LHCN-M2 (cell line): ENCODE measurements around the gene SYT1. TPM values are rescaled to one million over a fixed set of nuclear protein-coding genes. Genes with fewer than 3 reads are reported as not detected.

Experiments used
- DNase-seq: peaks from one replicate; pipeline ENCODE4 v3.0.0-alpha.2; 2012; ENCODE audit warnings: low read depth
- total RNA-seq: library from RNA; depleted of rRNA; stranded (reverse); fragments of >200 nt; gene quantifications from 2 replicates; pipeline ENCODE4 v1.2.3, GENCODE V29; 2014

Gene SYT1
- total RNA-seq, 1 experiment from 2014 or later: 61.0 TPM

DNA sequence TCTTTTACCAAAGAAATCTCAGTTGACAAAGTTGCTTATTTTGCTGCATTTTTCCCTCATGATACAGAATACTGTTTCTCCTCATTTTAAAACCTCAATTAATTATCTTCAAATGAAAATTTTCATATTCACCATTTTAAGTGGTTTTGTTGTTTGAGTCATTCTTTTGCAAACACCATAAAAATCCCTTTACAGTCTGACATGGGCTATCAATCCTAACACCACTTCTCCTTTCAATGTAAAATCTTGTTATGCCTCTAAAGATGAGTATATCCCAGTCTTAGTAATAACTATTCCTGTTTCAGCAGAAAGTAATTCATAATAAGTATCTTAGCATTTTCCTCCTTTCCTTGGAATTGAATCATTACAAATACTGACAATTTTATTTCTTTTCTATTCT, 192.2 kb downstream of the SYT1 start:
- peak; percentile 33 for DNase-seq

DNA sequence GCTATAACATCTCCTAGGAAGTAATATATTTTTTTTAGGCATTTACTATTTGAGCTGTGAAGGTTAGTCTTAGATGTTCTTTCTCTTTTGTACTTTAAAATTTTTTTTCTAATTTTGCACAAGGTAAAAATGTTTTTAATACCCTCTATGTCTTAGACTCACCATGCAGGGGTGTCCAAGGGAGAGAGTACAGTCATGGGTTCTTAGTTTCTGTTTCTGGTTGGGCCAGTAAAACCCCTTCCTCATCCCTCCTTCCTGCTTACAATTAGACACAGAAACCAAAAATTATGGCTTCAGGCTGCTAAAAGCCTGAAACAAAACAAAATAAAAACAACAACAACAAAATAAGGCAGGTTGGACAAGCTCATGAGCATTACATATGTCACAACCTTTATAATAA, 193.0 kb downstream of the SYT1 start:
- DNase-seq: no peak

DNA sequence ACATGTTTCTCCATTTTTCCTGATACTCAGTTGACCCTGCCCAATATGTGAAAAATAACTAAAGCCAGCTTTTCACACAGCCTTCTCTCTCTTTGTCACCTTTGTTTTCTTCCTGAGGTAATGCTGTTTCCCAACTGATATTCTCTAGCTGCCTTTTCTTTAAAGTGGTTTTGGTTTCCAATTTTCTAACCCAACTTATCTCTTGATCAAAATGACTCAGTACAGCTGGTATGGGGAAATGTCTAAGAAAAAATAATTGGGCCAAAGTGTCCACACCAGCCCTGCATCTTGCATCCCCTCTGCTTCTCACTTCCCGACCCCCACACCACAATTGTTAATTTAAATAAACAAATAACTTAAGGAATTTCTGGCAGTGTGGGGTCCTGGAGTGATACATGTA, 193.8 kb downstream of the SYT1 start:
- peak; percentile 52 for DNase-seq

DNA sequence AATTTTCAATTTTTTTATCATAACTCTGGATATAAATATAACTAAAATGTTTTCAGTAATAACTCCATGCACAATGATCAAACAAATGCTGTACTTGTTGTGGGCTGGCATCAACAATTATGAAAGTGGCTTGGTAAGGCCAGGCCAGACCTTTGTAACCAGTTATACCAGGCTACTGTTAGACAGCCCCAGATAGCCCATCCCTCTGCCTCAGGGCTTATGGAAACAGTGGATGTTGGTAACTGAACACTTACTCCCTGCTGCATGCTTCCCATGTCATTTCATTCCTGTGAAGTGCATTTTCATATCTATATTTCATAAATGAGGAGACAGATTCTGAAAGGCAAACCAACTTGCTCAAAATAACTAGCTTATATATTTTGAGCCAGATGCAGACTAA, 195.0 kb downstream of the SYT1 start:
- DNase-seq: no peak

DNA sequence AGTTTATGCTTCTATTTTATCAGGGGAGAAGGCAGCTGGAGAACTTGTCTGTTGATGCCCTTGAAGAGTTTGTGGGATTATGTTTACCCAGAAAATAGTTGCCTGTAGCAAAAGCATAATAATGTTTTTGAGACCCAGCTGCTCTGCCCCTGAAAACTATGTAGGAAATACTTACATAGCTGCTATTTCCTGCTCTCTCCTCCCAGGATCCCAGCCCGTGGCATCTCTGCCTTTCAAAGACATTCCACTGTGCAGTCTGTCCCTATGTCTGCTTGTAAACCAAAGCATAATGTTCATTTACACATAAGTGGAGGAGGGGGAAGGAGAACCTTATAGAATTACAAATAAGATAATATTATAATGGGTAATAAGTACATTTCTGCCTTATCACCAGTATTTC, 198.7 kb downstream of the SYT1 start:
- DNase-seq: peak; percentile 38

DNA sequence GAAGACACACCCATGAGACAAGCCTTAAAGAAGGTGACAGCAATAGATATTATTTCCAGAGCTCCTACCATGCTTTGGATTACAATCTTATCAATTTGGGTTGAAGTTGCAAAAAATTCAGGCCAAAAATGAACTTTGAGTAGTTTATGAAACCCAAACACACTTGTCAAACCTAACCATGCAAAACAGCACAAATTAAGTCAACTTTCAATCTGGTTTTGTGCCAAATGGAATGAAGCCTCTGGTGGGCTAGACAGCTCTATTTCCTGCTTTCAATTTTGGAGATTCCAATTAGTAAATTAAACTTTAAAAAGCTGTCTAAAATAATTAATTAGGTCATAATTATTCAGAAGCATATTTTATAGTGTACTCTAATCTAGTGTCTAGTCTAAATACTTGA, 203.4 kb downstream of the SYT1 start:
- DNase-seq: no peak

DNA sequence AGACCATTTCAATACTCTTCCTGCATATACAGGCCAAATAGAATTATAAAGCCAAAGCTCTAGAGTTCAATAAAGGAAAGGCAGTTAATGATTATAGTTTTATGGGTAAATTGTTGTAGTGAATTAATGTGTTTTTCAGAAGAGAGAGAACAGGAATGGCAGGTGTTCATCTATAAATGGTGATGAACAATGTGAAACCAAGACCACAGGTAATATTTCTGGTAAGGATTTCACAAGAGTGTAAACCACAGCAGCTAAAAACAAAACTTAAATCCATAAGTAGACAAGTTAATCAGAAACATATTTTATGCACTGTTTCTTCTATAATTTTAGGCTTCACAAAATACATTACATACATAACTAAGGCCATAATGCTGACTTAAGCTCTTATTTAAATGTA, 204.4 kb downstream of the SYT1 start:
- no peak for DNase-seq

DNA sequence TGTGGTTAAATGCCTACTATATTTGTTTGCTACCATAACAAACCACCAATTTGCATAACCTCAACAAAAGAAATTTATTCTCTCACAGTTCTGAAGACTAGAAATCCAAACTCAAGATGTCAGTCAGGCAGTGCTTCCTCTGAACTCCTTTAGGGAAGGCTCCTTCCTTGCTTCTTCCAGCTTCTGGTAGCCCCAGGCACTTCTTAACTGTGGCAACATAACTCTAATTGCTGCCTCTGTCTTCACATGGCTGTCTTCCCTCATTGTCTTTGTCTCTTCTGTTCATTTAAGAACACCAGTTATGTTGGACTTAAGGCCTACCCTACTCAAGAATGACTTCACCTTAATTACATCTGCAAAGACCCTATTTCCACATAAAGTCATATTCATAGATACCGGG, 206.9 kb downstream of the SYT1 start:
- DNase-seq: no peak

DNA sequence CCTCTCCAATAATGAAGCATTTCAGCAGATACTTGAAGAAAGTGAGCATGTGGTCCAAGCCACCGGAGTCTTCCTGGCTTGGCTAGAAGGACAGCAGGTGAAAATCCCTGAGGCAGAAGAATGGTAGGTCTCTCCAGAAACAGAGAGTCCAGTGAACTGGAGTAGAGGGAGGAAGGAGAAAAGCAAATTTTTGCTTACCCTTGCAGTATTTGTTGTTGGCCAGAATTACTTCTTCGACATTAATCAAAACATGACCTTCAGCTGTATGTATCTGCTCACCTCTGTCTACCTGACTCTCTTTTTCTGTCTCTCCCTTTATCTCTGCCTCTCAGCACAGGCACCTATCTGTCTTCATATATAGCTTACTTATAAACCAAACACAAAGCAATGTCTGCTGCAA, 208.9 kb downstream of the SYT1 start:
- DNase-seq: no peak

DNA sequence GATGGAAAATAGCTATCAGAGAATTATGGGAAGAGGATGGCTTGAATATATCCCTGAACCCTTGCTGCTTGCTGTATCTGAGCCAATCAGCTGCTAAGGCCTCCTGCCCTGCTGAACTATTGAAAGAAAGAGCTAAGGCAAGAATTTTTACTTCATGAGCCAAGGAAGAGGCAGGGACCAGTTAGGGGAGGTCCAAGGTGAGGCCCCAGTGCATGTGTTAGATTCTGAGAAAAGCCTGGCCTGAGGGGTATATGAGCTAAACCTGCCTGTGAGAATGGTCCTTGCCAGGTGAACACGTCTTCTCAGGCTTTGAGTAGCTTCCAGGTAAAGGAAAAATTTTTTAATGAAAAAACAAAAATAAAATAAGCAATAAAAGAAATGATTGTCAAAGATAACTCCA, 218.0 kb downstream of the SYT1 start:
- no peak for DNase-seq

DNA sequence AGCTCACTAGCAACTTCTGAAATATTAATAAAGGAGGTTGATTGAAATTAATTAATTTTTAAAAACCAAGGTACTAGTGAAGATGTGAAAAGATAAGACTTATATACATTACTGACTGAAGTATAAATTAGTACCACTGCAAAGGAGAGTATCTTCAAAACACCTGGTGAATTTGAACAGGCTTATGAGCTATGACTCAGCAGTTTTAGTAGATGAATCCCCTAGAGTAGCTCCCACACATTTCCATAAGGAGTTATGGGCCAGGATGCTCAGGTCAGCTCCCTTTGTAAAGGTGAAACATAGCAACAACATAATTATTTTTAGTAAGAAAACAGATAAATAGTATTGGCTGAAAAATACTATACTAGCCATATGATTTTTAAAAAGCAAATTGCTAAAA, 218.6 kb downstream of the SYT1 start:
- DNase-seq: no peak

DNA sequence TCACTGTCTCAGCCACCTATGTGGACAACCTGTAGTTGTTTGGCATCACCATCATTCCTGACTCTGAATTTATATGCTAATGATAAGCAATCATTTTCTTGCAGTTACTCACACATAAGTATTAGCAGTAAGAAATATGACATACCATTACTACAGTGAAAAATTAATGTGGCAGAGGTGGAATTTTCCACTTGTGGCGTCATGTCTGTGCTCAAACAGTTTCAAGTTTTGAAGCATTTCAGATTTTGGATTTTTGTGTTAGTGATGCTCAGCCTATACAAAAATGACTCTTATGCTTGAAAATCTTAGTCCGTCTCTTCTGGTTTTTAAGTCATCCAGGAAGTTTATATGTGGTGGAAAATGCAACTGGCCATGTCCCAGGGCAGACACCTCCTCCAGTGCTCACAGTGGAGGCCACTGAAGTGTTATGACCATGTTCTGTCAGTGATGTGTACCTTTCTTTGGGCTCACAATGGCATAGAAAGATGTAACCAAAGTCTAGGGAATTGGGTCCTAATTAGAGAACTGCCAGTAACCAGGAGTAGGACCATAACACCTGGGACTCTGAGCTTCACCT, 220.6 kb downstream of the SYT1 start:
- DNase-seq: no peak

DNA sequence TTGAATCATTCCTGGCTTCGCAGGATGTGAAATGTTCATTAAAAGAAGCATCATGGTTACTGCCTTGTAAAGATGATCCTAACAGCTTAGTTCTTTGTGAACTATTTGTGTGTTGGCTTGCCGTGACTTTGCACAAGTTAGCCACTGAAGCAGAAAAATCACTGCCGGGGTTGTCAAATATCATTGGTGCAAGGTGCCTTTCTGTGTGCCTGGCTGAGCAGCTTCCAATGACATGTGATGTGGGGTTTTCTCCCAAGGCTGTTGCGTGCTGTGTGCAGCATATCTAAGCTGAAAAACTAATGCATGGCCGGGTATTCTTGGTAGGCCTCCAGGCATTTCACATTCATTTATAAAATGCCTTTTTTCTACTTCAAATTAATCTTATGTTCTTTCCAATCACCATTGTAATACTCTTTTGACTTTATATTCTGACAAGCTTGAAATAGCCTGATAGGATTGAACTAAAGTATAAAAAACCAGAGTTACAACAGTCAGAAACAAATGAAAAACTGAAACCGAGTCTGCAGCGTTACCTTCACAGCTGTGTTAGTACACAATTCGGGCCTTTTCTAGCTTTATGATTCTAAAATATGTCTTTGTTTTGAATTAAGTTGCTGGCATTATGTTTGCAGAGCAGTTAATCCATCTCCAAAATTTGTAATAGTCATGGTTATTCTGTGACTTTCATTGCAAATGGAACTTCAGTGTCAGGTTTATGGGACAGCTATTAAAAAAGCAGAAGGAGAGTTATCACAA, 222.1 kb downstream of the SYT1 start:
- no peak for DNase-seq

DNA sequence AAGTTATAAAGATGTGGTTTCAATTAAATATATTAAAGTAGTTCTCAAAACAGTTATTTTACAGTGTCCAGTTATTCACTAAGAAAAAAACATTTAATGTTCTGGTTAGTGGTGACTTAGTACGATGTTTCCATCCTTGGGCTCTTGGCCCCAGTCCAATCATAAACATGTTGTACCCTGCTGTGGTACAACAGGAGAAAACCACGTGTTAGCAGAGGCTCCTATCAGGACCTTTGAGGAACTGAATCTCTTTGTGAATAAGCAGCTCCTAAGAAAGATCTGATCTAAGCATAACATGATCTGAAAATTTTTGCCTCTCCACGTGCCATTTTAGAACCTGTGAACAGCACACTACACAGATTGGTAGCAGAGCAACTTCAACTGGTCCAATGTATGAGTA, 234.0 kb downstream of the SYT1 start:
- DNase-seq: peak; percentile 41

DNA sequence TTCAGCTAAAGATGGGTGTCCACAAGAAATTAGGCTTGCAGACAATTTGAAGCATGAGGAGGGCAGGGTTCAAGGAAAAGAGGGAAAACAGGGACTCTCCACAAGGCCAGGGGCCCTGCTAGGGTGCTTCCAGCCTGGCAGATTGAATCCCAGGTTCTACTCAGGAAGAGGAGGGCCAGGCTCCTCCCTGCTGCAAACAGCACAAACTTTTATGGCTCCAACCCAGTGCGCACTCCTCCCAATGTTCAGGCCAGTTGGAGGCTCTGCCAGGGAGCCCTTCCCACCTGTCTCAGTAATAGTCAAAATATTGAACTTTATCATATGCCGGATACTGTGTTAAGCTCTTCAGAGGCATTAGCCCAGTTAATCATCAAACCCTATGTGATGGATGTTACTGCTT, 244.4 kb downstream of the SYT1 start:
- DNase-seq: no peak

DNA sequence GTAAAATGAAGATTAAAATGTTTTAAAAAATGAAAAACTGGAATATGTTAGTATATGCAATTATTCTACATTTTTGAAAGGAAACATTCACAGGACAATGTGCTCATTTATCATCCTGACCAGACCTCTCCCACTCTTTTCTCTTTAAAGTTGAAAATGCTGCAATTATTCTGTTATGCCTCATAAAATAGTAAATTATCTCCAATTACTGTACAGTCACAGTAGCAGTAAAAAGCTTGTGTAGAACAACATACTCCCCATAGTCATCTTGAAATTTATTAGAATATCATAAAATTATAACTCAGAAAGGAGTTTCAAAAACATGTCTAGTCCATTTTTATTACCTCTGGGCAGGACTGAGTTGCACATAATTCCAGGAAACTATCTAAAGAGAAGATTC, 250.3 kb downstream of the SYT1 start:
- DNase-seq: no peak

DNA sequence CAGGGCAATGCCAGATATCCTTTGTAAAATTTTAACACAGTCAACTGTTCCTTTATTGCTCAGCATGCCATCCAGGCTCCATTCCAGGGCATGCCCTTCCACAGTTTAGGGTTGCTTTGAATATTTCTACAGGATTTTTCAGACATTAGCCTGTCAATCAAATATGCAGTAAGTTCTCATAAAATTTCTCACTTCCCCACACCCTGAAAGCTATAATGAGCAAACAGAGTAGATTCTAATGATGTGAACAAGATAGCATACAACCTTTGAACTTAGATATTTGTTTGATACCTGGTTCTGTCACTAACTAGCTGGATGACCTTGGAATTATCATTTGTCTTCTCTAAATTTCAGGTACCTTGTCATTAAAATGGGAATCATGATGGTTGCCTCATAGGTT, 251.2 kb downstream of the SYT1 start:
- DNase-seq: no peak

DNA sequence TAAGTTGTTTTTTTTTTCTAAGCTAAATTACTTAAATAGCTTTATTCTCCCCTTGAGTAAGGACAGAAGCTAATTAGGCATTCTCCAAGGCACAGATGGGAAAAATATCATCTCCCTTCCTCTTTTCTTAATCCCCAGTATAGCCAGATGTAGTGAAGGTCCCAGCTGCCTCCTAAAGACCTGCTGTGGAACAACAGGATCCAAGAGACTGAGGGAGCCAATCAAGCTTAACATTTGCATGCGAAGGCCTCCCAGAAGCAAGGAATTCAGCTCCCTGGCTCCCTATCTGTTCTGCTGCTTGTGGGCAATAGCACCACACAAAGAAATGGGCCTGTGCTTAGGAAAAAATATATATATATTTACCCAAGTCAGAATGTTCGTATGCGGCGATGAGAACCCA, 255.2 kb downstream of the SYT1 start:
- DNase-seq: no peak

DNA sequence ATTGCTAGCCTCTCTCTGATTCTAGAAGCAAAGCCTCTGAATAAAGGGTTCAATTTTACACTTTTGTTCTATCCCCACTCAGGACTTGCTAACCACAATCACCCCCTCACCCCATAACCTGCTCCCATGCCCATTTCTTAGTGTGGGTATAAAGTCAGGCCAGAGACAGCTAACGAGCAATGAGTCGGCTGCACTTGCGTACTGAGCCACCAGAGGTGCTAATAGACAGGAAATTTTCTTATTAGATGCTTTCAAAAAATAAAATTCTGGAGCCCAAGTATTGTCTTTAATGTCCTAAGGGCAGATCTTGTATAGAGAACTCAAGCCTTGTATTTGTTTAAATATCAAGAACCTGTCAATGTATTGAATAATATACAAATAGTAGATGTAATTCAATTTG, 256.9 kb downstream of the SYT1 start:
- peak; percentile 9 for DNase-seq

DNA sequence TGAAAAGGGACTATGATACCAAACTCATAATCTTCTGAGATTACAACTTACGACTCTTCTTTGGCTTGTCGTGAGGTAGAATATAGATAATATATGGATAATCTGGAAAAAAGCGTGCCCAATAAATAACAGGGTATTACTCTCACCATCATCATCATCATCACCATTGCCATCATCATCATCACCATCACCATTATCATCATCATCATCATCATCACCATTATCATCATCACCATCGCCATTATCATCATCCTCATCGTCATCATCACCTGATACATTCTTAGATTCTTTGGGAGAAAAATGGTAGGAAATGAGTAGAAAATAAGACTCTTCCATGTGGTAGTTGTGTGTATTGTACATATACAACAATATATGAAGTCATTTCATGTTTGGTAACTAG, 259.8 kb downstream of the SYT1 start:
- no peak for DNase-seq

DNA sequence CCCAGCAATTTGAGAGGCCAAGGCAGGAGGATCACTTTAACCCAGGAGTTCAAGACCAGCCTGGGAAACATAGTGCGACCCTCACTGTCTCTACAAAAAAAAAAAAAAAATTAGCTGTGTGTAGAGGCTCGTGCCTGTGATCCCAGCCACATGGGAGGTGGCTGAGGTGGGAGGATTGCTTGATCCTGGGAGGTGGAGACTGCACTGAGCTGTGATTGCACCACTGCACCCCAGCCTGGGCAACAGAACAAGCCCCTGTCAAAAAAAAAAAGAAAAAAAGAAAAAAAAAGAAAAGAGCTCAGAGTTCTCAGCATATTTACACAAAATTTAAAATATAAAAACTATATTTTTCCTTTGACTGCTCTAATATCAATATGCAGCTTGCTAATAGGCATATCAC, 260.8 kb downstream of the SYT1 start:
- no peak for DNase-seq

DNA sequence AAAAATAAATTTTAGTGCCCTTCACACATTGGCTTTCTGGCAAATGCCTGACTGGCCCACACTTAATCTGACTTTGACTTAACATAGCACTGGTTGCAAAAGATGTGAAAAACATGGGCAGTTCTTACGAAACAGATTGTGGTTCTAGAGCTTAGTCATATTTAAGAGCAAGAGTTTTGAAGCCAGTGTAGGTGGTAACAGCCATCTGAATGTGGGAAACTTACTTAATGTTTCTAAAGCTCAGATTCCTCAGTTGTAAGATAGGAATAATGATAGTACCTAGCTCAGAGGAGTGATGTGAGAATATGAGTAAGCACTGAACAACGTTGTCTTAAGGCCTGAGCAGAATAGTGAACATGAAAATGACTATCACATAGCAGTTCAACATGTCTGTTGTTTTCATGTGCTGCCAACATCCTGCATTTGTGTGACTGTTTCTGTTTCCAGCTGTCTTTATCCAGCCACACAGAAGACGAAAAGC, 262.7 kb downstream of the SYT1 start:
- DNase-seq: peak; percentile 95

DNA sequence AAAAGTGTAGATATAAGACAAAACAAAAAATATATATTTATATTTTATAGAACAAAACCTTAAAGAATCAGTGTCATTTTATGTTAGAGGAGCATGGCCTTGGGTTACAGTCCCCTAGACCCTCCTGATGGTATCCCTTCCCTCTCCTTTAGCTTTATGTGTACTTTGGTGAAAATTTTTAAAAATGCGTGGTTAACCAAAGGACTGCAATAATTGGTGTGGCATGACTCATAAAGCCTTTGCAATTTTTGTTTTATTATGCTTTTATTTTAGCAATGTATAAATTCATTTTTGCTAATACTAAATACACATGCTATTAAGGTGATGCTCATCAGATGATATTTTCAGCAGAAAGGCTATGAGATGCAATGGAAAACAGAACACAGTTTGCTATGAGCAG, 264.4 kb downstream of the SYT1 start:
- peak; percentile 58 for DNase-seq

DNA sequence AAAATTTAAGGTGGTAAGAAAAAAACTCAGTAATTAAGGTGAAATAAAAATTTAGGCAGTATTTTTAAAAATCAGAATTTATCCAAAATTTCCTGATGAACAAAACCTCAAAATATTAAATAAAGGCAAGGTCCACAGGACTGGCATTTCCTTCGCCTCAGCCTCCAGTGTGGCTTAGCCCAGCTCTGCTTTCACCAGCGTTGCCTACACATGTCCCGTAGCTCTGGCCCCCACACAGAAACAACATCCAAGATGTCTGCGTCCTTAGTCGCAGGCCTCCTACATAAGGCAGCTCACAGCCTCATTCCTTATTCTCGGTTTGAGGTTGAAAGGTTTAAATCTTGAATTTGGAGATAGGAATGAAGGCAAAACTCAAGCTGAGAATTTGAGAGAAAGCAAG, 274.3 kb downstream of the SYT1 start:
- no peak for DNase-seq
